Thyroid gland (tissue), 4 donors: Measurements from ENCODE around the gene AQP2.

Experiments used
- POLR2A ChIP-seq, 2 donors: fragments of 450-650 bp; IDR thresholded peaks; one replicate each; pipeline ENCODE4 v1.6.1; 2017; ENCODE audit warnings: antibody characterized with exemption in 2 of 2, mild to moderate bottlenecking in 2 of 2, moderate library complexity in 1 of 2
- TF ChIP-seq, protein P1 (sequence below), 6 experiments: fragments of 200-600 bp in 3 of 6; fragments of 450-650 bp in 3 of 6; sonication (generic) in 3 of 6; IDR thresholded peaks; one replicate each; pipeline ENCODE4 v1.5.1; 2016 to 2019; ENCODE audit warnings: antibody characterized with exemption in 6 of 6, mild to moderate bottlenecking in 2 of 6, inconsistent platforms in 1 of 6, moderate library complexity in 1 of 6

DNA sequence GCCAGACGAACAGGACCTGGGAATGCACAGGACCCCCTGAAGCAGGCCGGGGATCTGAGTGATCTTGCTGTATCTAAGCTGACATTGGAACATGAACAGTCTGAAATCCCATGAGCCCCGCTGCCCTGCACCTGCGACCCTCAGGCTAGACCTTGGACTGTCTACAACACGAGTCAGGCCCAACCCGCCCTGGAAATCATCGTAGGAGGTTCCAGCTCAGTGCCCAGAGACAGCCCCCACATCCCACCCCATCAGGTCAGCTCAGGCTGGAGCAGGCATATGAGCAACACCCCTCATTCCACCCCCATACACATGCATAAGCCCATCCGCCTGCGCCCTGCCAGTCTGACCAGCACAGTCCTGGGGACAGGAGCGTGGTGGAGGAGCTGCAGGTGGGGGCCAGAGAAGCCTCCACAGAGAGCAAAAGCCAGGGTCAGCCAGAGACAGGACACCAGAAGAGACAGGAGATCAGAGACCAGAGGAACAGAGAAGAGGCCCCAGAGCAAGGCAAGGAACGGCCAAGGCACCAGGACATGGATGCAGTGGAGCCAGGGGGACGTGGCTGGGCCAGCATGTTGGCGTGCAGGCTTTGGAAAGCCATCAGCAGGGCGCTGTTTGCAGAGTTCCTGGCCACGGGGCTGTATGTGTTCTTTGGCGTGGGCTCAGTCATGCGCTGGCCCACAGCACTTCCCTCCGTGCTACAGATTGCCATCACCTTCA lies 22.3 kb downstream of the AQP2 start, which contains the start of gene AQP6:
- TF ChIP-seq, protein P1, sequence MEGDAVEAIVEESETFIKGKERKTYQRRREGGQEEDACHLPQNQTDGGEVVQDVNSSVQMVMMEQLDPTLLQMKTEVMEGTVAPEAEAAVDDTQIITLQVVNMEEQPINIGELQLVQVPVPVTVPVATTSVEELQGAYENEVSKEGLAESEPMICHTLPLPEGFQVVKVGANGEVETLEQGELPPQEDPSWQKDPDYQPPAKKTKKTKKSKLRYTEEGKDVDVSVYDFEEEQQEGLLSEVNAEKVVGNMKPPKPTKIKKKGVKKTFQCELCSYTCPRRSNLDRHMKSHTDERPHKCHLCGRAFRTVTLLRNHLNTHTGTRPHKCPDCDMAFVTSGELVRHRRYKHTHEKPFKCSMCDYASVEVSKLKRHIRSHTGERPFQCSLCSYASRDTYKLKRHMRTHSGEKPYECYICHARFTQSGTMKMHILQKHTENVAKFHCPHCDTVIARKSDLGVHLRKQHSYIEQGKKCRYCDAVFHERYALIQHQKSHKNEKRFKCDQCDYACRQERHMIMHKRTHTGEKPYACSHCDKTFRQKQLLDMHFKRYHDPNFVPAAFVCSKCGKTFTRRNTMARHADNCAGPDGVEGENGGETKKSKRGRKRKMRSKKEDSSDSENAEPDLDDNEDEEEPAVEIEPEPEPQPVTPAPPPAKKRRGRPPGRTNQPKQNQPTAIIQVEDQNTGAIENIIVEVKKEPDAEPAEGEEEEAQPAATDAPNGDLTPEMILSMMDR (IDR thresholded peaks at IDR 0.05), result no peak
- no peak for TF ChIP-seq POLR2A (IDR thresholded peaks at IDR 0.05)
